HG03064 (cell line): ENCODE results near the gene COLEC11.
"Not testable (repeated sequence)": the region's sequence is repeated elsewhere in the genome, so short reads cannot be mapped to it uniquely, and the experiment has no call there.

Experiments used
- ATAC-seq: cut with Tn5 transposase; IDR thresholded peaks from one replicate; pipeline ENCODE4 v1.9.1; 2021; ENCODE audit warnings: low read depth; ENCODE audit not compliant: unreplicated experiment

COLEC11 gene

DNA sequence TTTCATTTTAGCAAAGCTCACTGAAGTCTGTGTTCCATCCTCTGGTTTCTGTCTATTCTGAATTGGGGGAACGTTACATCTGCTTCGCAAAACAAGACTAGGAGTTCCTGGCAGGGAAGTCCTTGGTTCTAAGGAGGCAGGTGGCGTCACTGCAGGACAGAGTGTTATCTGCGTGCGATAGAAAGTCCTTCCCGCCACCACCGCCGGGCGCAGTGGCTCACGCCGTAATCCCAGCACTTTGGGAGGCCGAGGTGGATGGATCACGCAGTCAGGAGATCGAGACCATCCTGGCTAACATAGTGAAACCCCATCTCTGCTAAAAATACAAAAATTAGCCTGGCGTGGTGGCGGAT lies 41.0 kb downstream of the COLEC11 start:
- ATAC-seq, result not testable (repeated sequence)

DNA sequence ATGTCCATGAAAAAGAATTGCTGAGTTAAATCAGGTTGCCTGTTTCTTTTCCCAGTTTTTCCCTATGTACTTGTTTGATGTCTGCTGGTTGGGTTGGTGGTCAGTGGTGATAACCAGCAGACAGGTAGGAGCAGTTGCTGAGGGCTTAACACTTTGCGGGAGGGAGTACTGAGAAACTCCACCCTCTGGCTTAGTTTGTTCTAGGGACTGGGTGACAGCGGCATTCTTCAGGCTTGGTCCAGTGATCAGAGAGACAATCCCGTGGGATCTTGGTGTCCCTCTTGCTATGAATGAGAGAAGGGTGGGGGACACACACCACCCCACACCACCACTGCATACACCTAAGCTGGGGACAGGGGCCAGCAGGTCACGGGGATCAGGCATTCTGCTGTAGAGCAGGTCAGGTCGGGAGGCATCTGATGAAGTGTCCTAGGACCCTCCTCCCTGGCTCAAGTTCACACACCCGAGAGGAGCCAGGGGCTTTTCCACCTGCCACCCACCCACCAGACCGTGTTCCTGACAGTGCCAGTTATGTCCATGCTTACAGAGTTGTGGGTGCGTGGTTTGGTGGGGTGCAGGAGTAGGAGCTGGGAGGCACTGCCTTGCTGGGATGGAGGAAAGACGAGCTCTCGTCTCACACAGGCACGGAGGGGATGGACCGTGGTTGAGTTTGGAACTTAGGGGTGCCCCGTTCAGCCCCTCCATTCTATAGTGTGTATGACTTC lies 41.8 kb downstream of the COLEC11 start:
- no peak for ATAC-seq

DNA sequence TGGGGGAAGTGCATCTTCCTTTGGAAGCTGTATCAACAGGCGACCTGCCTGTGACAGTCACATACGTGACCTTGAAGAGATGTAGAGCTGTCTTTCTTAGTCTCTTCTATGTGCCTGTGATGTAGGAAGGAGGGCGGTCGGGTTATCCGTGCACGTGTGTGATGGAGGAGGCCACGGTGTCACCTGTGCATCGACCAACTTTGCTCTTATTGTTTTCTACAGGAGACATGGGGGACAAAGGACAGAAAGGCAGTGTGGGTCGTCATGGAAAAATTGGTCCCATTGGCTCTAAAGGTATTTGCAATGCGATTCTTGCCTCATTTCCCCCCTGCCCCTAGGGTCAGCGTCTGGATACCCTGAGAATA lies 42.4 kb downstream of the COLEC11 start:
- no peak for ATAC-seq

GRCh38 chr2:3637692-3638455 lies 43.0 kb downstream of the COLEC11 start:
- no peak for ATAC-seq

- no peak for ATAC-seq
Observed at GRCh38 chr2:3638456-3638810, 43.5 kb downstream of the COLEC11 start.

GRCh38 chr2:3639015-3639630 lies 44.2 kb downstream of the COLEC11 start:
- ATAC-seq, result no peak

DNA sequence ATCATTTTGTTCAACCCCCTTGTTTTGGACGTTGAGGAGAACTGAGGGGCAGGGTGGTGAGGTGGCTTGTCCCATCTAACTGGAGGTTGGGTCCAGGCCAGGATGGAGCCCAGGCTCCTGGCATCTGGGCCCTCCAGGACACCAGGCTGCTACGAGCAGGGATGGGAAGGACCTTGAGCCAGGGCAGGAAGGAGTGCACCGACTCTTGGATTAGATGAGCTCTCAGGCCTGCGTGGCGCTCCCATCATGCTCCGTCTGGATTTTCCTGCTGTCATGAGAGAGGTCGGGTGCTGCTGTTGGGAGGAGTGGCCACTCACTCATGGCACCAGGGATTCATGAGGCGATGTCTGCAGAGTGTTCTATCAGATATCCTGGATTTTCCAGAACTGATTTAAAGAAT lies 44.7 kb downstream of the COLEC11 start:
- ATAC-seq, result no peak

- ATAC-seq, result no peak
Observed at GRCh38 chr2:3641181-3641580, 46.3 kb downstream of the COLEC11 start.

- no peak for ATAC-seq
Observed at GRCh38 chr2:3641841-3642421, 47.0 kb downstream of the COLEC11 start.

GRCh38 chr2:3642521-3643215 lies 47.8 kb downstream of the COLEC11 start:
- no peak for ATAC-seq

DNA sequence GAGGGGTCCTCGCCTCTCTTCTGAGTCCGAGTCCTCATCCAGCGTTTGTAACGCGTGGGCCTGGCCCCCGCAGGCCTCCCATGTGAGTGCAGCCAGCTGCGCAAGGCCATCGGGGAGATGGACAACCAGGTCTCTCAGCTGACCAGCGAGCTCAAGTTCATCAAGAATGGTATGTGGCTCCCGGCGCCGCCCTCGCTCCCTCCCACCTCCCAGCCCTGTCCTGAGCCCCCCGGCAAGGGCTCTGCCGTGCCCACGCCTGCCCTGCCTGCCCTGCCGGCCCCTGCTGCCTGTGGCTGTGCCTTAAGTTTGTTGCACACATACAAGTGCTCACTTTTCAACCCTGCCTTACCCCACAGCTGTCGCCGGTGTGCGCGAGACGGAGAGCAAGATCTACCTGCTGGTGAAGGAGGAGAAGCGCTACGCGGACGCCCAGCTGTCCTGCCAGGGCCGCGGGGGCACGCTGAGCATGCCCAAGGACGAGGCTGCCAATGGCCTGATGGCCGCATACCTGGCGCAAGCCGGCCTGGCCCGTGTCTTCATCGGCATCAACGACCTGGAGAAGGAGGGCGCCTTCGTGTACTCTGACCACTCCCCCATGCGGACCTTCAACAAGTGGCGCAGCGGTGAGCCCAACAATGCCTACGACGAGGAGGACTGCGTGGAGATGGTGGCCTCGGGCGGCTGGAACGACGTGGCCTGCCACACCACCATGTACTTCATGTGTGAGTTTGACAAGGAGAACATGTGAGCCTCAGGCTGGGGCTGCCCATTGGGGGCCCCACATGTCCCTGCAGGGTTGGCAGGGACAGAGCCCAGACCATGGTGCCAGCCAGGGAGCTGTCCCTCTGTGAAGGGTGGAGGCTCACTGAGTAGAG lies 48.7 kb downstream of the COLEC11 start:
- ATAC-seq, result no peak

- ATAC-seq, result peak; percentile 82
Observed at GRCh38 chr2:3644246-3644525, 49.3 kb downstream of the COLEC11 start.

DNA sequence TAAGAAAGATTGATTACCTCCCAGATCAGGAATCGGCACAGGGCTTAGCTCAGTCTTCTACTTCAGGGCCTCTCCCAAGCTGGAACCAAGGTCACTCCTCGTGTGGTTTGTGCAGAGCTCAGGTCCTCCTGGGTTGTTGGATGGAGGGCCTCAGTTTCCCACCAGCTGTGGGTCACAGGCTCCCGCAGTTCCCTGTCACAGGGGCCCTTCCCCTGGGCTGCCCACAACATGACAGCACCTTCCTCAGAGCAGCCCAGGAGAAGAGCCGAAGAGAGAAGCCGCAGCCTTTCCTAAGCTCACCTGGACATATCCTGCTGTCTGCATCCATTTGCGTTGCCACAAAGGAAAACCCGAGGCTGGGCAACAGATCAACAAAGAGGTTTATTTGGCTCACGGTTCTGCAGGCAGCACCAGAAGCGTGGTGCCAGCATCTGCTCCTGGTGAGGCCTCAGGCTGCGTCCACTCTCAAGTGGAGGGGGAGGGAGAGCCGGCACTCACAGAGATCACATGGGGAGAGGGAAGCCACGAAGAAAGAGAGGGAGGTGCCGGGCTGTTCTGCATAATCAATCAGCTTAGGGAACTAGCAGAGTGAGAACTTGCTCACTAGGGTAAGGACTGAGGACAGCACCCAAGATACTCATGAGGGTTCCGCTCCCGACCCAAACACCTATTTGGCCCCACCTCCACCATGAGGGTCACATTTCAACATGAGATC lies 50.1 kb downstream of the COLEC11 start:
- ATAC-seq, result no peak

DNA sequence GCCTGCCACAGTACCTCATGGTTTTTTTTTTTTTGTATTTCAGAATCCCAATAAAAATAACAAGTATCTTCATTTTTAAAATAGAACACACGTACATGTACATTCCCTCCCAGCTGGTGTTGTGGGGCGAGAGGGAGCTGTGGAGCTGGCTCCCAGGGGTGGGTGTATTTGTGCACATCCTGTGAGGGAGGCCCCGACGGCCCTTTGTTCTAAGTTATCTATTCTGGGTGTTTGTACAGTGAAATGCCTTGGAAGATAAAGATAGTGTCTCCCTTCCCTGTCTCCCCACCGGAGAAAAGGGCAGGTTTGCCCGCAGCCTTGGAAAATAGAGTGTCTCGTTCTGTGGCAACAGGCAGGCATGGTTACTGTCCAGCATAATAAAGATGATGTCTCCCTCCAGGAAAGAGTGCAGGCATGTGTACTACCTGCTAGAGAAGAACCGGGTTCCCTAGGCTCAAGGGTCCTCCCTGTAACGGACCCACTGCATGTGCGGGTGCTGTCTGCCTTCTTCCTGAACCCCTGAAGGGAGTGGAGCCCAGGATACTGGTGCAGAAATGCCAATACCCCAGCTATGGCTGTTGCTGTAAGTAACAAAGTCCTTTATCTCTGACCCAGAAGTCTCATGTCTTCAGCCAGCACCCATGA lies 51.0 kb downstream of the COLEC11 start:
- ATAC-seq, result no peak

DNA sequence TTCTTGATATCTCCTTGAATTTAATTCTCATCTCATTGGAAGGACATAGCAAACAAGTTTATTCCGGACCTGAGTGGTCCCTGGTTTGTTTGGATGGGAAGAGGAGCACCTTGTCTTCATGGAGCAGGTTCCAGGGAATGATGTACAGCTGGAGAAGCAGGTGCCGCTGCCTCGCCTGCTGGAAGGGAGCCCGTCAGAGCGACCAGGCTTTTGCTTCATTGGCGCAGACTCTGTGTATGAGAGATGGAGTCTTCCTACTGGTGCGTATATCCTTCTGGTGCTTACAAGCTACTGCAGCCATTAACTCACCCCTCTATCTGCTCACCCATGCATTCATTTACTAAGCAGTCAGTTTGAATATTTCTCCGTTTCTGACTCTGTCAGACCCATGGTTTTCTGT lies 51.5 kb downstream of the COLEC11 start:
- no peak for ATAC-seq

- ATAC-seq, result no peak
Observed at GRCh38 chr2:3647246-3647645, 52.3 kb downstream of the COLEC11 start.

- no peak for ATAC-seq
Observed at GRCh38 chr2:3647831-3648651, 53.1 kb downstream of the COLEC11 start.

GRCh38 chr2:3648652-3649177 lies 53.8 kb downstream of the COLEC11 start:
- ATAC-seq, result no peak
